Stimulated activated CD4-positive, alpha-beta T cell treated with anti-CD3 and anti-CD28 coated beads, Interleukin-12 subunit alpha, Interleukin-12 subunit beta, amount 100 ng/mL, for 24 hours (primary cell): ENCODE data around the gene CD93.

Experiments
- DNase-seq, 2 experiments: peaks; one replicate each; pipeline ENCODE4 v3.0.0-alpha.2; 2020; ENCODE audit warnings: low read depth in 2 of 2

The CD93 gene, protein sequence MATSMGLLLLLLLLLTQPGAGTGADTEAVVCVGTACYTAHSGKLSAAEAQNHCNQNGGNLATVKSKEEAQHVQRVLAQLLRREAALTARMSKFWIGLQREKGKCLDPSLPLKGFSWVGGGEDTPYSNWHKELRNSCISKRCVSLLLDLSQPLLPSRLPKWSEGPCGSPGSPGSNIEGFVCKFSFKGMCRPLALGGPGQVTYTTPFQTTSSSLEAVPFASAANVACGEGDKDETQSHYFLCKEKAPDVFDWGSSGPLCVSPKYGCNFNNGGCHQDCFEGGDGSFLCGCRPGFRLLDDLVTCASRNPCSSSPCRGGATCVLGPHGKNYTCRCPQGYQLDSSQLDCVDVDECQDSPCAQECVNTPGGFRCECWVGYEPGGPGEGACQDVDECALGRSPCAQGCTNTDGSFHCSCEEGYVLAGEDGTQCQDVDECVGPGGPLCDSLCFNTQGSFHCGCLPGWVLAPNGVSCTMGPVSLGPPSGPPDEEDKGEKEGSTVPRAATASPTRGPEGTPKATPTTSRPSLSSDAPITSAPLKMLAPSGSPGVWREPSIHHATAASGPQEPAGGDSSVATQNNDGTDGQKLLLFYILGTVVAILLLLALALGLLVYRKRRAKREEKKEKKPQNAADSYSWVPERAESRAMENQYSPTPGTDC

DNA sequence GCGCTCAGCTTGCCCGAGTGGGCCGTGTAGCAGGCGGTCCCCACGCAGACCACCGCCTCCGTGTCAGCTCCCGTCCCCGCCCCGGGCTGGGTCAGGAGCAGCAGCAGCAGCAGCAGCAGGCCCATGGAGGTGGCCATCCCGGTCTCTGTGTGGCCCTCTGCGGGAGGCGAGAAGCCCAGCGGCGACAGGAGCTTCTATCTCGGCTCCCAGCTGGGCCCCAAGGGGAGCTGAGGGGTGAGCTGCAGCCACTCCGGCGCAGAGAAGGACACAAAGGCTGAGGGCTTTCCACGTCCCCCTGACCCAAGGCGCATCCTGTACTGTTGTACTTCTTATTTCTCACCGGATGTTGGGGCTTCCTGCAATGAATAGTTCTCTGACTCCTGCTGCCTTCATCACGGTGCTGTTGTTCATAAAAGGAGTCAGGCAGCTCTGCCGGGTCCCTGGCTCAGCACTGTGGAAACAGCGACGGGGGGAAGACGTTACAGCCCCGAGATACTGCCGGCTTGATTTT lies at the start of gene CD93:
Gene CD93 (minus strand): TSS at position 269 of the 511 bp plus-strand sequence. CDS start 132 bp downstream, at position 137.
- no peak for DNase-seq

GRCh38 chr20:23133560-23133998 lies 47.5 kb upstream of the CD93 start:
- no peak for DNase-seq

- DNase-seq, result no peak
Measured at GRCh38 chr20:23132930-23133559, 46.9 kb upstream of the CD93 start.

- DNase-seq, result no peak
Measured at GRCh38 chr20:23132293-23132929, 46.3 kb upstream of the CD93 start.

GRCh38 chr20:23131766-23132165 lies 45.6 kb upstream of the CD93 start:
- DNase-seq, result no peak

GRCh38 chr20:23130622-23131140 lies 44.6 kb upstream of the CD93 start:
- no peak for DNase-seq

DNA sequence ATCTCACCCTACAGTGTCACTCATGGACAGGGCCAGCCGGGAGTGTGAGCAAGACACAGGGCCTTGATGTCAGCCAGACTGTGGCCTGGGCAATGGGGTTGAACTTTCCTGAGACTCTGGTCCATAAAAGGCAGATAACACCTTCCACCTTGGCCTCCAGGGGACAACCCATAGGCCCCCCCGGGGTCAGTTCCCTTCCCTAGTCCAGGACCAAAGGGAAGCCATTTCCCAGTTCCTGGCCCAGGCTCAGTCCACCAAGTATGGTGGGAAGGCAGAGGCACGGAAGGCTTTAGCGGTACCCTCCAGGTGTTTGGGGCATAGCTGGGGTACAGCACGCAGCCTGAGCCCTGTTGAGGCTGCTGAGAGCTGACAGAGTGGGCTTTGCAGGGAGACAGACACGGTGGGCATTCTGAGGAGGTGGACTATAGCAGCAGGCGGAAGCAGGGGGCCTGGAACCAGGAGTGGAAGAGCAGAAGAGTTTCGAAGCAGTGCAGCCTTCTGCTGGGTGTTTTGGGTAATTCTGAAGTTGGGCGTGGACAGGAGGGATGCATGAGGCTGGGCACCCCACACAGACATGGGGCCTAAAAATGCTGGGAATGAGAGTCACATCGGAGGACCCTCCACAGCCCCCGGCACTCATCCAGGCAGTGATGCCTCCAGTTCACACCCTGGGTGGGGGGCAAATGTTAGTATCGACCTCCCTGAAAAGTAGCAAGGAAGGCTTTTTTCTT lies 43.9 kb upstream of the CD93 start:
- DNase-seq, result no peak

DNA sequence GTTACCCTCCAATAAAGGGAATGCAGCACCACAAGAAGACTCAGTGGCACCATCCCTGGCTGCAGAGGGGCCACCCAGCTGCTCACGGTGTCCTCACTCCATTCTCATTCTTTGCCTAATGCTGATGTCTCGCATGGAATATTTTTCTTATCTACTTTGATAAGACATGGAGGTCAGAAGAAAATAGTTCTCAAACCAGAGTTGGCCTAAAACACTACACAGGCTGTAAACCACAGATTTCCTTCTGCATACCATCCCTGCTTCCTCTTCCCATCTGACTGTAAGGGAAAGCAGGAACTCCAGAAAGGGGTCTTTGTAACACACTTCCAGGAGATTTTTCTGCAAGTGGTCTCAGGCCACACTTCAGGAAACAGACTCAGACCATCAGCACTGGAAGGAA lies 43.1 kb upstream of the CD93 start:
- DNase-seq, result no peak

DNA sequence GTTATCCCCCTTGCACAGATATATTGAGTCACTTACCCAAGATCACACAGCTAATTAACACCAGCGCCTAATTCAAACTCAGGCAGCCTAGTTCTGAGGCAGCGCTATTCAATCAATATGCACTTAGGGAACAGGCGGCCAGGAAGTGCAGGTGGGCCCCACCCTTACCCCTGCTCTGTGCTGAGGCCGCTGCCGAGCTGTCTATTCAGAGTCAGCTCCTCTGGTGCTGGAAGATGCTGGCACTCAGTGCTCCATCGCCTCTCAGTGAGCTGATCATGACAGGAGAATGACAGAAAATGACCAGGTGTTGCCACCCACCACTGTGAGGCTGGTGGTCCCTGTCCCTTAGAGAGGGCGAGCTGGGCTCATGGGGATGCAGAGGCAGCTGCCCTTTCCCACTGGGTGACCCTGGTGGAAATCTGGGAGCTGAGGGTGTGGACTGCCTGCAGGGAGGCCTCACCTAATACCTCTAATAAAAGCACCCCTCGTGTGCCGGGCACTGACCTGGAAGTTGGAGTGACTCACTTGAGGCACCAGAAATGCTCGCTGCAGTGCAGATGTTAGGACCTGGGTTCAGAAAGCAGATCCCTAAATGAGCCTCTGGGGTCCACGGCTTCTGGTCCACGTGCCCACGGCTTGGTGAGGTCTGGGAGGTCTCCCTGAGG lies 42.5 kb upstream of the CD93 start:
- DNase-seq, result no peak

GRCh38 chr20:23127506-23128279 lies 41.6 kb upstream of the CD93 start:
- DNase-seq, result no peak

GRCh38 chr20:23126281-23127061 lies 40.3 kb upstream of the CD93 start:
- DNase-seq, result no peak

- DNase-seq, result no peak
Measured at GRCh38 chr20:23125625-23126191, 39.6 kb upstream of the CD93 start.

DNA sequence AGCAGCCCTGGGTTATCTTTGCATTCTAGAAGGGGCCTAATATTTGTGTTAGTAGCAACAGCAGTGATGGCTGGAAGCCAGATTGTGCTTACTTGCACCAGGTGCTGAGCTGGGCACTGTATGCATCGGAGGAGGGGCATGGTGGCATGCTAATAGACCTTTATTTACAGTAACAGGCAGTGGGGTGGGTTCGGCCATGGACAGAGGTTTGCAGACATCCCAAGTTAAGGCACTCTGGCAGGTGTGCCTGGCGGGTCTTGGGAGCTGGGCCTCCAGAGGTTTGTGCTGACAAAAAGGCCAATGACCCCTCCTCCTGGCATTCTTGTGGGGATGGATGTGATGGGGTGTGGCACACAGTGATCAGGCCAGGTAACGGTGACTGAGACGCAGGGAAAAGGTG lies 39.0 kb upstream of the CD93 start:
- no peak for DNase-seq

DNA sequence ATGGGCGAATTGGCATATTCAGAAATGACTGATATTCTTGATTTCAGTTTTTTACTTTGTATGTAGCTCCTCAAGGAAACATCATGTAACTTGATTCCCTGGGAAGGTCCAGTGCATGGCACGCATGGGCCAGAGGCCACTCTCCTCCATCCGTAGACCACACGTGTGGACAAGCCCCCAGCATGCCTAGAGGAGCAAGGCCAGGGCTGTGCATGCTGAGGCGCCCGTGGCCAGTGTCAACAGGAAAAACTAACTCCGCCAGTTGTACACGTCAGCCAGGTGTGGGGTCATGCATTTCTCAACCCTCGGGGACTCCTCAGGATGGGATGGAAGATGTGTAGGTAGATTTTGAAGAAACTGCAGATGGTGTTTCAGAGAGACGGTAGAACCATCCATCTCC lies 37.8 kb upstream of the CD93 start:
- no peak for DNase-seq

DNA sequence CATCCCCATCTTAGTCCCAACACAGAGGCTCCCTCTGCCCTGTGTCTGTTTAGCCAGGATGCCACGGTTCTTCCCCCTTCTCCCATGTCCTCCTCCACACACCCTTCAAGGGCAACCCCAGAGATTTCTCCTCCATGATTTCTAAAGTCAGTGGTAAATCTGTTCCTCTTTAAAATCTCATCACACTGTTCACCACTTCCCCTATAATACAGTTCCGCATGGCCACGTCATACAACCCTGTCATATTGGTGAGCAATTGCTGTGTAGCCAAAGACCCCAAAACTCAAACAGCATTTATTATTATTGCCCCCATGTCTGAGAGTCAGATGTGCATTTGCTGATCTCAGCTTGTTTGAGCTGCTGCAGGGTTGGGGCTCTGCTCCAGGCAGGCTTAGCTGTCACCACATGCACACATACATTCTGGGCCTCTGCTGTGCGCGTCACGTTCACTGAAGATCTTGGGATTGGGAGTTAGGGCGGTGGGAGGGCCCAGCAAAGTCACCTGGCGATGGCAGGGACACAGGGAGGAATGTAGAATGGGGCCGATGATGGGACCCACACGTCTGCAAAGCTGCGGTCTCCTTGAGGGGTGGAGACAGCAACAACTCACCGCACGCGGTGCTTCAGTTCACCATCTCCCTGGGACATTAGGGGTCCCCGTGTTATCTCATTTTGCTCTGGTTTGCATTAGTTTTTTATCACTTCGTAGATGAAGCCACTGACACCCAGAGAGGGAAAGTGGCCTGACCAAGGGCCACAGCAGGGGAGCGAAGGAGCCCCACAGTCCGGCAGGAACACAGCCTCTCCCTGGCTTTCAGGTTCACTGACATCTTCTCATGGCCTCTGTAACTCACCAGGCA lies 36.9 kb upstream of the CD93 start:
- no peak for DNase-seq

DNA sequence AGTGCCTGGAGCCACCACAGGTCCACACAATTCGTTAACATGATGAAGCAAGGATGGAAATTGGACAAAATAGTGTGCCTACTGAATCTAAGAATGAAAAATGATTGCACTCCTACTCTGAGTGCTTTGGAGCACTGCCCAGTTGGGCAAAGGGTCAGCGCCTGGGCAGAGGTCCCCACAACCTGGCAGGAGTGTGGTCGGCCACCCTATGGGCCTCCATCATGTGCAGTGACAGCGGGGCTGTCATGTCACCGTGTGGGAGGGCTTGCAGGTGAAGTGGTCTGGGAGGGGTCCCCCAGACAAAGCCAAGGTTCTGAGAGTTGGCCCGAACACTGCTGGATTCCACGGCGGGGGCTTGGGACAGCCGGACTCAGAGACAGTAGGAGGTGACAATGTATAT lies 36.2 kb upstream of the CD93 start:
- DNase-seq, result no peak

- DNase-seq, result no peak
Measured at GRCh38 chr20:23121751-23122320, 35.7 kb upstream of the CD93 start.
